SK-N-SH (cell line): ENCODE results near the gene MAOA. TPM values are rescaled to one million over a fixed set of nuclear protein-coding genes. Genes with fewer than 3 reads are reported as not detected.

ENCODE experiments used
- CTCF ChIA-PET: fragments of 300-600, 350-600 bp; formaldehyde crosslinking; extraction: SDS; loops from one replicate; lab custom pipeline; 2021; lab: Yijun Ruan, JAX
- POLR2A ChIA-PET: fragments of 350-600 bp; sonication (Branson Sonifier 250); formaldehyde crosslinking; extraction: SDS; loops from one replicate; lab custom pipeline; 2020; ENCODE audit warnings: antibody characterized with exemption, inconsistent platforms; lab: Yijun Ruan, JAX
- DNase-seq: peaks from one replicate; pipeline ENCODE4 v3.0.0; 2012
- H2AFZ ChIP-seq: fragments of 200-600 bp; sonication (generic); 2 replicates; pipeline ENCODE4 v1.8.1; 2016; ENCODE audit warnings: antibody characterized with exemption, mild to moderate bottlenecking, low read depth
- H3F3A ChIP-seq: fragments of 200-600 bp; sonication (generic); replicated peaks from 2 replicates; pipeline ENCODE3; 2016; ENCODE audit warnings: antibody characterized with exemption, mild to moderate bottlenecking; ENCODE audit not compliant: insufficient read depth
- H3K27ac ChIP-seq, 2 experiments: fragments of 200-500 bp in 1 of 2; fragments of 200-600 bp in 1 of 2; sonication (Bioruptor generic) in 1 of 2; sonication (generic), shearing (Covaris generic) in 1 of 2; 2 replicates each; pipeline versions ENCODE4 v1.5.1 to v1.6.1; 2014 to 2016; ENCODE audit warnings: low read depth in 2 of 2, inconsistent platforms in 1 of 2, low read length in 1 of 2, mild to moderate bottlenecking in 1 of 2, mixed read lengths in 1 of 2
- H3K27me3 ChIP-seq: fragments of 200-600 bp; sonication (generic), shearing (Covaris generic); 2 replicates; pipeline ENCODE4 v1.6.1; 2016; ENCODE audit warnings: mixed run types; ENCODE audit not compliant: insufficient read depth
- H3K36me3 ChIP-seq, 2 experiments: fragments of 200-500 bp in 1 of 2; fragments of 200-600 bp in 1 of 2; sonication (Bioruptor generic) in 1 of 2; sonication (generic) in 1 of 2; replicated peaks in 1 of 2; 2 replicates each; pipeline versions ENCODE3 to v1.5.1; 2014 to 2016; ENCODE audit warnings: low read length in 1 of 2, mild to moderate bottlenecking in 1 of 2; ENCODE audit not compliant: insufficient read depth in 2 of 2, control insufficient read depth in 1 of 2
- H3K4me1 ChIP-seq, 2 experiments: fragments of 200-500 bp in 1 of 2; fragments of 200-600 bp in 1 of 2; sonication (Bioruptor generic) in 1 of 2; sonication (generic), shearing (Covaris generic) in 1 of 2; 2 replicates each; pipeline versions ENCODE4 v1.5.1 to v1.6.1; 2014 to 2016; ENCODE audit warnings: low read depth in 1 of 2, low read length in 1 of 2, mixed run types in 1 of 2; ENCODE audit not compliant: insufficient read depth in 2 of 2, control insufficient read depth in 1 of 2
- H3K4me2 ChIP-seq: fragments of 200-600 bp; sonication (generic), shearing (Covaris generic); 2 replicates; pipeline ENCODE4 v1.6.1; 2017; ENCODE audit warnings: mixed run types
- H3K4me3 ChIP-seq, 2 experiments: fragments of 200-500 bp in 1 of 2; fragments of 200-600 bp in 1 of 2; sonication (Bioruptor generic) in 1 of 2; sonication (generic), shearing (Covaris generic) in 1 of 2; 2 replicates each; pipeline versions ENCODE4 v1.5.1 to v1.8.1; 2014 to 2016; ENCODE audit warnings: low read depth in 2 of 2, inconsistent platforms in 1 of 2, low read length in 1 of 2, mild to moderate bottlenecking in 1 of 2, mixed read lengths in 1 of 2, moderate library complexity in 1 of 2
- H3K79me2 ChIP-seq: fragments of 200-600 bp; sonication (generic); 2 replicates; pipeline ENCODE4 v1.8.1; 2017; ENCODE audit warnings: mild to moderate bottlenecking; ENCODE audit not compliant: insufficient read depth
- H3K9ac ChIP-seq: fragments of 200-600 bp; sonication (generic); 2 replicates; pipeline ENCODE4 v1.6.1; 2017; ENCODE audit warnings: mixed run types
- H3K9me2 ChIP-seq: fragments of 200-600 bp; sonication (generic); 2 replicates; pipeline ENCODE4 v1.6.1; 2017; ENCODE audit warnings: mixed run types
- H3K9me3 ChIP-seq: fragments of 200-600 bp; sonication (generic); 2 replicates; pipeline ENCODE4 v1.6.1; 2017; ENCODE audit warnings: mixed run types, mild to moderate bottlenecking, moderate library complexity
- H4K20me1 ChIP-seq: fragments of 200-600 bp; sonication (generic); 2 replicates; pipeline ENCODE4 v1.6.1; 2017; ENCODE audit warnings: mild to moderate bottlenecking, mixed run types; ENCODE audit not compliant: insufficient read depth
- CTCF ChIP-seq: fragments of 200-600 bp; sonication (generic); IDR thresholded peaks from 2 replicates; pipeline ENCODE4 v1.6.1; 2017; ENCODE audit warnings: antibody characterized with exemption, mild to moderate bottlenecking, moderate library complexity
- FOSL2 ChIP-seq: IDR thresholded peaks from 2 replicates; pipeline ENCODE4 v1.4.0; 2012; ENCODE audit warnings: low read depth, mild to moderate bottlenecking, moderate library complexity, borderline replicate concordance
- FOXM1 ChIP-seq: IDR thresholded peaks from 2 replicates; pipeline ENCODE4 v1.4.0; 2012; ENCODE audit warnings: low read depth, mild to moderate bottlenecking
- GABPA ChIP-seq: IDR thresholded peaks from 2 replicates; pipeline ENCODE4 v1.4.0; 2012; ENCODE audit warnings: low read depth, mild to moderate bottlenecking
- GATA2 ChIP-seq: sonication (generic); formaldehyde crosslinking; IDR thresholded peaks from 2 replicates; pipeline ENCODE4 v1.5.0; 2020; ENCODE audit warnings: mild to moderate bottlenecking, missing genetic modification reagents
- IRF3 ChIP-seq: fragments of 150-350 bp; IDR thresholded peaks from 2 replicates; pipeline ENCODE4 v1.6.1; 2016; ENCODE audit warnings: mild to moderate bottlenecking, low read depth, low read length
- MAX ChIP-seq: IDR thresholded peaks from 2 replicates; pipeline ENCODE4 v1.4.0; 2012; ENCODE audit warnings: low read depth
- MEF2A ChIP-seq: IDR thresholded peaks from 2 replicates; pipeline ENCODE4 v1.4.0; 2012; ENCODE audit warnings: low read depth, borderline replicate concordance
- MXI1 ChIP-seq: IDR thresholded peaks from 2 replicates; pipeline ENCODE4 v1.6.1; 2012; ENCODE audit warnings: mild to moderate bottlenecking, low read depth, low read length, improper control_type of control experiment
- NFIC ChIP-seq: IDR thresholded peaks from 2 replicates; pipeline ENCODE4 v1.4.0; 2012; ENCODE audit warnings: borderline replicate concordance
- NRF1 ChIP-seq: IDR thresholded peaks from 2 replicates; pipeline ENCODE4 v1.6.1; 2012; ENCODE audit warnings: low read depth, mild to moderate bottlenecking, low read length
- POLR2AphosphoS5 ChIP-seq: IDR thresholded peaks from 2 replicates; pipeline ENCODE4 v1.6.1; 2012; ENCODE audit warnings: low read depth, low read length
- RAD21 ChIP-seq: IDR thresholded peaks from 2 replicates; pipeline ENCODE4 v1.6.1; 2012; ENCODE audit warnings: mild to moderate bottlenecking, low read length
- TCF12 ChIP-seq: IDR thresholded peaks from 2 replicates; pipeline ENCODE4 v1.4.0; 2012
- USF2 ChIP-seq: fragments of 150-350 bp; IDR thresholded peaks from 2 replicates; pipeline ENCODE4 v1.6.1; 2017; ENCODE audit warnings: antibody characterized with exemption, low read length, low read depth, borderline replicate concordance
- YY1 ChIP-seq: IDR thresholded peaks from 2 replicates; pipeline ENCODE4 v1.4.0; 2012; ENCODE audit warnings: low read depth, mild to moderate bottlenecking
- ZBTB33 ChIP-seq: IDR thresholded peaks from 2 replicates; pipeline ENCODE4 v1.4.0; 2012; ENCODE audit warnings: low read depth, borderline replicate concordance
- WGBS: methylation state at CpG from one replicate; pipeline ENCODE4 v1.1.6; 2017; ENCODE audit warnings: low lambda C conversion rate; 5-methylcytosine and 5-hydroxymethylcytosine counted together
- polyA plus RNA-seq, 3 experiments: library from polyadenylated mRNA; depleted of rRNA; stranded (reverse); fragments of >200 nt; gene quantifications; 2 replicates each; pipeline ENCODE4 v1.2.3, GENCODE V29; 2012
- TF ChIP-seq, protein P1 (sequence below): IDR thresholded peaks from 2 replicates; pipeline ENCODE4; 2012
- TF ChIP-seq, protein P2 (sequence below): IDR thresholded peaks from 2 replicates; pipeline ENCODE4 v1.4.0; 2012; ENCODE audit warnings: low read depth, borderline replicate concordance
- TF ChIP-seq, protein P3 (sequence below): IDR thresholded peaks from 2 replicates; pipeline ENCODE4 v1.6.1; 2012; ENCODE audit warnings: mild to moderate bottlenecking, low read depth, low read length, moderate library complexity

The MAOA gene
- polyA plus RNA-seq, 1 of the 3 experiments (the other 2 are of a cell fraction): 0.31 TPM

DNA sequence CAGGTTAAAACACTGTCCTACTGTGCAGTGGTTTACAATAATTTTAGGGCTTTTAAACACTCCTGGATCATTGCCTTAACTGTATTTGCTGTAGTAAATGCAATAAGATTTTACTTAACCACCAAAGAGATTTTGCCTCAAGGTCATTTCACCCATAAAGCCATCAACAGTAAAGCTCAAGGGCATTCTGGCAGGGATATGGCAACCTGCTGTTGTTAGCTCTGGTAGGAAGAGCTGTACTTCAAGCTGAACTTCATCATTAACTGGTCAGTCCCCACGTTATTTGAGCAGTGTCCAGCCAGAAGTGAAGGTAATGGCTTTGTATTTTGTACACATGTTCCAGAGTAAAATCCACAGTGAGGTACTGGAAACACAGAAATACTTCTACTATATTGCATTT is 26.9 kb upstream of the MAOA start:
- Histone ChIP-seq H4K20me1 (no peaks in the 10 kb centered on the region), H3F3A (no peaks in the 10 kb centered on the region), H3K79me2 (no peaks in the 10 kb centered on the region), H3K9me3 (no peaks in the 10 kb centered on the region), H3K4me2 (no peak overlapping the region), H3K9me2 (no peaks in the 10 kb centered on the region), H3K36me3 (no peaks in the 10 kb centered on the region), H3K4me3 (no peak overlapping the region), H3K27me3 (no peaks in the 10 kb centered on the region), H3K27ac (no peak overlapping the region), H3K9ac (no peak overlapping the region), H3K4me1 (no peaks in the 10 kb centered on the region), H2AFZ (no peak overlapping the region)
- DNase-seq: no peak
- ChIA-PET CTCF (interaction anchor here (0.6 kb wide), 1 partner anchor 192 kb away, joined by 3 read pairs; no protein-coding TSS in a partner anchor), POLR2A (no interaction called here)
- WGBS: 7% methylated on average over 1 of the region's 1 CpG
- TF ChIP-seq MEF2A (no peak), CTCF (no peak), NFIC (no peak), USF2 (no peak), MXI1 (no peak), RAD21 (no peak), GATA2 (CRISPR knock-in tag) (no peak), POLR2AphosphoS5 (no peak), YY1 (no peak), GABPA (no peak), ZBTB33 (no peak), NRF1 (no peak), FOSL2 (no peak), MAX (no peak), FOXM1 (no peak), TCF12 (no peak), IRF3 (no peak)
- TF ChIP-seq, protein P1, sequence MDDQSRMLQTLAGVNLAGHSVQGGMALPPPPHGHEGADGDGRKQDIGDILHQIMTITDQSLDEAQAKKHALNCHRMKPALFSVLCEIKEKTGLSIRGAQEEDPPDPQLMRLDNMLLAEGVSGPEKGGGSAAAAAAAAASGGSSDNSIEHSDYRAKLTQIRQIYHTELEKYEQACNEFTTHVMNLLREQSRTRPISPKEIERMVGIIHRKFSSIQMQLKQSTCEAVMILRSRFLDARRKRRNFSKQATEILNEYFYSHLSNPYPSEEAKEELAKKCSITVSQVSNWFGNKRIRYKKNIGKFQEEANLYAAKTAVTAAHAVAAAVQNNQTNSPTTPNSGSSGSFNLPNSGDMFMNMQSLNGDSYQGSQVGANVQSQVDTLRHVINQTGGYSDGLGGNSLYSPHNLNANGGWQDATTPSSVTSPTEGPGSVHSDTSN: no peak
- TF ChIP-seq, protein P2, sequence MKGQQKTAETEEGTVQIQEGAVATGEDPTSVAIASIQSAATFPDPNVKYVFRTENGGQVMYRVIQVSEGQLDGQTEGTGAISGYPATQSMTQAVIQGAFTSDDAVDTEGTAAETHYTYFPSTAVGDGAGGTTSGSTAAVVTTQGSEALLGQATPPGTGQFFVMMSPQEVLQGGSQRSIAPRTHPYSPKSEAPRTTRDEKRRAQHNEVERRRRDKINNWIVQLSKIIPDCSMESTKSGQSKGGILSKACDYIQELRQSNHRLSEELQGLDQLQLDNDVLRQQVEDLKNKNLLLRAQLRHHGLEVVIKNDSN: no peak
- TF ChIP-seq, protein P3, sequence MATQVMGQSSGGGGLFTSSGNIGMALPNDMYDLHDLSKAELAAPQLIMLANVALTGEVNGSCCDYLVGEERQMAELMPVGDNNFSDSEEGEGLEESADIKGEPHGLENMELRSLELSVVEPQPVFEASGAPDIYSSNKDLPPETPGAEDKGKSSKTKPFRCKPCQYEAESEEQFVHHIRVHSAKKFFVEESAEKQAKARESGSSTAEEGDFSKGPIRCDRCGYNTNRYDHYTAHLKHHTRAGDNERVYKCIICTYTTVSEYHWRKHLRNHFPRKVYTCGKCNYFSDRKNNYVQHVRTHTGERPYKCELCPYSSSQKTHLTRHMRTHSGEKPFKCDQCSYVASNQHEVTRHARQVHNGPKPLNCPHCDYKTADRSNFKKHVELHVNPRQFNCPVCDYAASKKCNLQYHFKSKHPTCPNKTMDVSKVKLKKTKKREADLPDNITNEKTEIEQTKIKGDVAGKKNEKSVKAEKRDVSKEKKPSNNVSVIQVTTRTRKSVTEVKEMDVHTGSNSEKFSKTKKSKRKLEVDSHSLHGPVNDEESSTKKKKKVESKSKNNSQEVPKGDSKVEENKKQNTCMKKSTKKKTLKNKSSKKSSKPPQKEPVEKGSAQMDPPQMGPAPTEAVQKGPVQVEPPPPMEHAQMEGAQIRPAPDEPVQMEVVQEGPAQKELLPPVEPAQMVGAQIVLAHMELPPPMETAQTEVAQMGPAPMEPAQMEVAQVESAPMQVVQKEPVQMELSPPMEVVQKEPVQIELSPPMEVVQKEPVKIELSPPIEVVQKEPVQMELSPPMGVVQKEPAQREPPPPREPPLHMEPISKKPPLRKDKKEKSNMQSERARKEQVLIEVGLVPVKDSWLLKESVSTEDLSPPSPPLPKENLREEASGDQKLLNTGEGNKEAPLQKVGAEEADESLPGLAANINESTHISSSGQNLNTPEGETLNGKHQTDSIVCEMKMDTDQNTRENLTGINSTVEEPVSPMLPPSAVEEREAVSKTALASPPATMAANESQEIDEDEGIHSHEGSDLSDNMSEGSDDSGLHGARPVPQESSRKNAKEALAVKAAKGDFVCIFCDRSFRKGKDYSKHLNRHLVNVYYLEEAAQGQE: no peak
